C4-2B (cell line): ENCODE data around the gene TNS3.

Experiments
- CTCF ChIP-seq: fragments of 450-650 bp; conservative IDR thresholded peaks from 2 replicates; pipeline ENCODE4 v1.5.1; 2017; ENCODE audit warnings: mild to moderate bottlenecking
- ZFX ChIP-seq: fragments of 450-650 bp; IDR thresholded peaks from 2 replicates; pipeline ENCODE4 v1.6.1; 2017

GRCh38 chr7:47587351-47587750 lies 5.4 kb upstream of the TNS3 start:
- no peak for TF ChIP-seq CTCF
- TF ChIP-seq ZFX = no peak
